Heart left ventricle (tissue), 16 donors: ENCODE measurements around the gene KCNQ1. TPM values are rescaled to one million over a fixed set of nuclear protein-coding genes. Genes with fewer than 3 reads are reported as not detected.

Experiments
- ATAC-seq, 4 donors: fragments of 200-7000 bp; cut with Tn5 transposase; one replicate each; pipeline ENCODE4 v1.9.1; 2020 to 2022; ENCODE audit warnings: moderate library complexity in 4 of 4, mild to moderate bottlenecking in 3 of 4, moderate number of reproducible peaks in 1 of 4
- DNase-seq, 5 donors: peaks; one replicate each; pipeline ENCODE4 v3.0.0-alpha.2; 2020
- H3K27ac ChIP-seq, 12 donors: fragments of 200-600 bp; sonication (generic) in 4 of 12; one replicate each; pipeline versions ENCODE4 v1.5.0 to v1.8.0; 2016 to 2022; ENCODE audit warnings: mild to moderate bottlenecking in 2 of 12
- H3K27me3 ChIP-seq, 9 donors: fragments of 200-600 bp; sonication (generic) in 2 of 9; one replicate each; pipeline versions ENCODE4 v1.5.1 to v1.8.0; 2016 to 2022; ENCODE audit warnings: mild to moderate bottlenecking in 3 of 9
- H3K36me3 ChIP-seq, 9 donors: fragments of 200-600 bp; sonication (generic) in 2 of 9; one replicate each; pipeline versions ENCODE4 v1.5.0 to v1.8.0; 2018 to 2022; ENCODE audit warnings: mild to moderate bottlenecking in 2 of 9
- H3K4me1 ChIP-seq, 12 donors: fragments of 200-600 bp; sonication (generic) in 4 of 12; one replicate each; pipeline versions ENCODE4 v1.5.0 to v1.8.0; 2016 to 2022; ENCODE audit warnings: mild to moderate bottlenecking in 3 of 12
- H3K4me3 ChIP-seq, 12 donors: fragments of 200-600 bp; sonication (generic) in 4 of 12; one replicate each; pipeline versions ENCODE4 v1.5.0 to v1.8.0; 2017 to 2022; ENCODE audit warnings: mild to moderate bottlenecking in 9 of 12, moderate library complexity in 4 of 12
- H3K9me3 ChIP-seq, 12 donors: fragments of 200-600 bp; sonication (generic) in 4 of 12; one replicate each; pipeline versions ENCODE4 v1.5.0 to v1.8.0; 2016 to 2022; ENCODE audit warnings: mild to moderate bottlenecking in 1 of 12
- POLR2A ChIP-seq, 2 donors: fragments of 450-650 bp; IDR thresholded peaks; one replicate each; pipeline ENCODE4 v1.6.1; 2017; ENCODE audit warnings: antibody characterized with exemption in 2 of 2, mild to moderate bottlenecking in 2 of 2, moderate library complexity in 2 of 2
- WGBS, 4 donors: extraction: QIAGEN DNeasy Blood & Tissue Kit in 2 of 4; methylation state at CpG; one replicate each; pipeline versions ENCODE4 v1.1.5 to v1.1.7; 2013 to 2018; 5-methylcytosine and 5-hydroxymethylcytosine counted together
- intact Hi-C, 10 donors: fragments of 100-400 bp; cut with DNase I; formaldehyde crosslinking; loops; one replicate each; pipeline versions ENCODE4 v1.11.1 to v1.14.2; 2022
- polyA plus RNA-seq, 2 donors: library from polyadenylated mRNA; stranded (reverse); fragments of 200-250 nt; gene quantifications; one replicate each; pipeline ENCODE4 v1.2.3, GENCODE V29; 2013
- total RNA-seq, 9 donors: library from RNA; depleted of rRNA in 2 of 9; stranded (reverse); fragments of >200 nt in 2 of 9; fragmentation: NEBNext Ultra II Directional in 3 of 9; extraction: Animal tissue kit (Norgen Biotek cat#: 25700) in 3 of 9; gene quantifications; one replicate each; pipeline versions ENCODE4 v1.1.0 to v1.2.4, GENCODE V29; 2016 to 2023
- TF ChIP-seq, protein P1 (sequence below), 12 donors: fragments of 200-600 bp; sonication (generic) in 4 of 12; IDR thresholded peaks; one replicate each; pipeline versions ENCODE4 v1.5.0 to v1.8.0; 2018 to 2022; ENCODE audit warnings: antibody characterized with exemption in 12 of 12, mild to moderate bottlenecking in 5 of 12
- donor health status: ischemic (EF 13 %, LVEDD 7.1; RV severe dilation, severe dysfunction).
- donor health status: healthy with polysubstance abuse.
- donor health status: DM: no; HTN: yes; CAD: no.
- donor health status: DM: no; HTN: no; CAD: no.
- donor health status: ischemic (EF 25% LVEDD 6.9; RV normal size, moderate dysfunction).
- donor health status: ischemic (EF 25% LVEDD 5.7; RV mildly dilated, moderate dysfunction).
- donor health status: healthy.
- donor health status: DM: yes; HTN: yes; CAD: no.
- donor health status: ischemic (EF 35%, LVEDD 5.7; RV mildly dilated, moderate dysfunction).
- donor health status: nonischemic (EF 11% LVEDD 7.7; RV severe dilation, severe dysfunction).
- donor health status: DM: yes; HTN: yes; CAD: no.
- donor health status: PGD.
- donor health status: ischemic (EF 29% LVEDD 5.4; RV normal size, mild dysfunction).
- donor health status: nonischemic (EF 23%, LVEDD 6.1; RV moderate dilation, normal function).

The KCNQ1 gene
- total and polyA plus RNA-seq, 11 donors, result 18.6 to 42.4 (median 31.4) TPM

GRCh38 chr11:2684581-2684980, 239.8 kb downstream of the KCNQ1 start:
- TF ChIP-seq POLR2A (IDR thresholded peaks at IDR 0.05), result no peak
- TF ChIP-seq, protein P1, sequence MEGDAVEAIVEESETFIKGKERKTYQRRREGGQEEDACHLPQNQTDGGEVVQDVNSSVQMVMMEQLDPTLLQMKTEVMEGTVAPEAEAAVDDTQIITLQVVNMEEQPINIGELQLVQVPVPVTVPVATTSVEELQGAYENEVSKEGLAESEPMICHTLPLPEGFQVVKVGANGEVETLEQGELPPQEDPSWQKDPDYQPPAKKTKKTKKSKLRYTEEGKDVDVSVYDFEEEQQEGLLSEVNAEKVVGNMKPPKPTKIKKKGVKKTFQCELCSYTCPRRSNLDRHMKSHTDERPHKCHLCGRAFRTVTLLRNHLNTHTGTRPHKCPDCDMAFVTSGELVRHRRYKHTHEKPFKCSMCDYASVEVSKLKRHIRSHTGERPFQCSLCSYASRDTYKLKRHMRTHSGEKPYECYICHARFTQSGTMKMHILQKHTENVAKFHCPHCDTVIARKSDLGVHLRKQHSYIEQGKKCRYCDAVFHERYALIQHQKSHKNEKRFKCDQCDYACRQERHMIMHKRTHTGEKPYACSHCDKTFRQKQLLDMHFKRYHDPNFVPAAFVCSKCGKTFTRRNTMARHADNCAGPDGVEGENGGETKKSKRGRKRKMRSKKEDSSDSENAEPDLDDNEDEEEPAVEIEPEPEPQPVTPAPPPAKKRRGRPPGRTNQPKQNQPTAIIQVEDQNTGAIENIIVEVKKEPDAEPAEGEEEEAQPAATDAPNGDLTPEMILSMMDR (IDR thresholded peaks at IDR 0.05), result no peak
- H3K27me3 ChIP-seq, result no peaks in the 10 kb centered on the region
- H3K4me3 ChIP-seq, result no peak overlapping the region
- H3K9me3 ChIP-seq, result no peaks in the 10 kb centered on the region
- DNase-seq (no peak), ATAC-seq (no peak)
- peaks cover 0 to 12% (median 4%) of the 10 kb centered on the region in 9 donors for H3K36me3 ChIP-seq
- intact Hi-C loops, result loop anchor here in 1 of 10 donors (10.0 kb wide), 1 partner anchor 200 kb away; the partner anchor contains the start of gene CDKN1C
- 78 to 94% (median 90%) methylated on average over 1 of the region's 1 CpG for WGBS, 4 donors
- peaks cover 0 to 26% (median 17%) of the 10 kb centered on the region in 12 donors for H3K4me1 ChIP-seq
- H3K27ac ChIP-seq, result no peak overlapping the region

- H3K27me3 ChIP-seq, result no peaks in the 10 kb centered on the region
- no peak for ATAC-seq
- DNase-seq, result no peak
- intact Hi-C loops, result loop anchor here in 1 of 10 donors (10.0 kb wide), 1 partner anchor 200 kb away; the partner anchor contains the start of gene CDKN1C
- H3K4me3 ChIP-seq, result no peak overlapping the region
- no peak overlapping the region for H3K27ac ChIP-seq
- peaks cover 0 to 12% (median 4%) of the 10 kb centered on the region in 9 donors for H3K36me3 ChIP-seq
- H3K9me3 ChIP-seq, result no peaks in the 10 kb centered on the region
- no peak for TF ChIP-seq POLR2A (IDR thresholded peaks at IDR 0.05)
- TF ChIP-seq, protein P1 (IDR thresholded peaks at IDR 0.05), result no peak
- H3K4me1 ChIP-seq, result peaks cover 0 to 31% (median 21%) of the 10 kb centered on the region in 12 donors
- 89 to 91% (median 89%) methylated on average over 6 of the region's 6 CpGs for WGBS, 4 donors
These were observed 240.2 kb downstream of the KCNQ1 start for GRCh38 chr11:2685051-2685450.

GRCh38 chr11:2685566-2686359, 241.0 kb downstream of the KCNQ1 start:
- no peak overlapping the region for H3K4me3 ChIP-seq
- intact Hi-C loops, result loop anchor here in 1 of 10 donors (10.0 kb wide), 1 partner anchor 199 kb away; the partner anchor contains the start of gene CDKN1C
- H3K36me3 ChIP-seq, result peaks cover 0 to 12% (median 4%) of the 10 kb centered on the region in 9 donors
- ATAC-seq (no peak), DNase-seq (no peak)
- H3K9me3 ChIP-seq, result no peaks in the 10 kb centered on the region
- 92 to 97% (median 94%) methylated on average over 11 to 13 of the region's 13 CpGs for WGBS, 4 donors
- no peaks in the 10 kb centered on the region for H3K27me3 ChIP-seq
- H3K27ac ChIP-seq, result no peak overlapping the region
- H3K4me1 ChIP-seq, result peaks cover 0 to 38% (median 23%) of the 10 kb centered on the region in 12 donors
- TF ChIP-seq POLR2A (IDR thresholded peaks at IDR 0.05), result no peak
- TF ChIP-seq, protein P1 (IDR thresholded peaks at IDR 0.05), result no peak
